GM18867 (cell line): ENCODE results near the gene TRMT10A.
"Not testable (repeated sequence)": the region's sequence is repeated elsewhere in the genome, so short reads cannot be mapped to it uniquely, and the experiment has no call there.

Experiments used
- ATAC-seq: cut with Tn5 transposase; IDR thresholded peaks from one replicate; pipeline ENCODE4 v1.9.1; 2021; ENCODE audit warnings: mild to moderate bottlenecking, moderate library complexity; ENCODE audit not compliant: unreplicated experiment

Gene TRMT10A

DNA sequence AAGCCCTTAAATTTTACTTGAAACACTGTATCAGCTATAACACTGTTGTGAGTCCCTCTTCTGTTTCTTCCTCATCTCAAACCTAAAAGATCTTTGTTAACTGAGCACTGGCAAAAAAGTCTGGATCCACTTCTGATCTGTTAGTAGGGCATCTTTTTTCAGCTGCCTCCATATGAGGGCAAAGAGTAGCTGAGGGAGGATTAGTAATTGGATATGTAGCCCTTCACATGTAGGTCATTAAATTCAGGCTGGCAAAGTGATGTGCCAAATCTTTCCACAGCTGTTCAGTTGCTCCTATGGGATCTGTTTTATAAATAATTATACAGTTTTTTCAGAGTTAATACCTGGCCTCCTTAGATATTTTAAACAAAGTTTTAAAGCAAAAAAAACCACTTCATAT is 1.1 kb upstream of the TRMT10A start:
- no peak for ATAC-seq

DNA sequence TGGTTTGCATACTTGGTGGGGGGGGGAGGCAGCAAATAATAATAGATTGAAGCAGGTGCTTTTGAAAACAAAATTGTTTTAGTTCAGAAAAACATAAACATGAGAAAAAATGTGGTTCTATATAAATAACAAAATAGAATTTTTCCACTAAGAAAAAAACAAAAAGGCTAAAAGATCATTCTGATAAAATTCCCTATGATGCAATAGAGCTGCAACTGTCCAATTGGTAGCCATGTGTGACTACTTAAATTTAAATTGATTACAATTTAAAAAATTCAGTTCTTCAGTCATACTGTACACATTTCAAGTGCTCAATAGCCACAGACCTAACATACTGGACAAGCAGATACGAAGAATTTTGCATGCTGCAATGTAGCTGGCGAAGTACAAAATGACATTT is 11.0 kb downstream of the TRMT10A start:
- ATAC-seq = no peak

DNA sequence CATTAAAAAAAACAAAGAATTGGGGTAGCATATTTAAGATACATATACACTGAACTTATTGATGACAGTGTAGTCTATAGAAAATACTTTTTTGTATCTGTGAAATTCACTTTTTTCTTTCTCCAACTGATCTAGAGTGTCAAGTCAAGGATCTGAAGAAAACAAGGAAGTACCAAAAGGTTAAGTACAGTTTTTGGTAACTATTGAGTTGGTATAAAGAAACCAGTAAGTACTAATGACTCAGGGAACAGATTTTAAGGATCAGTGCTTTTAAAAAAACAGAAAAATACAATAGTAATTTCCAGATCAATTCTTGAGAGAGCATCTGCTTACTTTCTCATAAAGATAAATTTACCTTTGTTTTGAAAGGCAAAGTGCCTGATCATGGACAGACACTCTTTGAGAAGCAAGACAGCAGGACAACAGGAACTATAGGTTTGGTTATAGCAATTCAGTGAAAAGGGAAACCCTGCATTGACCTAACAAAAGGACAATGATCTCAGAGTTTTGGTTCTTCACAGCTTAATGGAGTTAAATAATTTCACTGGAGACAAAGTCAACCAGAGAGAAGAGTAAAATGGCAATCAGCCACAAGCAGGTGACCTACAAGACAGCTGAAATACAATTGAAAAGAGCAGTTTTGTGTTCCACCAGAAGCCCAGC is 23.4 kb downstream of the TRMT10A start:
- no peak for ATAC-seq

DNA sequence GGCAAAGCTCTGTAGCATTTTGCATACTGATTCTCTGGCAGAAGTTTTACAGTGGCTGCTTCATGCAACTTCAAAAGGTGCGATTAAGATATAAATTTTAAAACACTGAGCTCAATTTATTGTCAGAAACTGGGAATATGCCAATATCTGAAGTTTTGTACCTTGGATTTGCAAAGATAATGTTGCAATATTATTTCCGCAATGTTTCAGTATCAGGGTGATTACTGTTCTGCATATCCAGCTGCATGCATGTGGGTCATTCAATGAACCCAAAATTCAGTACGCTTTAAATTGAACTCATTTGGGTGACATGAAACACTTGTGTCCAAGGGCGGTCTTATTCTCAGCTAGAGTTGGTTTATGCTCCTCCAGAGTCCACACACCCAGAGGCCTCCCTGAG is 26.2 kb downstream of the TRMT10A start:
- ATAC-seq = no peak

DNA sequence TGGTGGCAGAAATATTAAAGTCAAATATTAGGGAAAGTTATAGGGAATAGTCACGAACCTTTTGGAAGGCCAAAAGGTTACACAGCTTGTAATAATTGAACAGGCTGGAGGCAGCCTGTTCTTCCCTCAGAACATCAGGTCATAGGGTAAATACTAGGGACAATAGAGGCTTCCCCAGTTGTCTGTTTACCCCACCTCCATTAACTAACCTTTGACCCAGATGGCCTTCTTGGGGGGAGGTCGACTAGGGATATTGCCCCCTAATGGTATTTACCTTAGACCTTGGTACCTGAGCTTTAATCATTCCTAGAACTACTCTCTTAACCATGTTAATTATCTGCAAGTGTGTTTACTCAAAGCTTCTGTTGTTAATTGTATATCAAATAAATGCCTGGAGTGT is 27.0 kb downstream of the TRMT10A start:
- ATAC-seq = no peak

DNA sequence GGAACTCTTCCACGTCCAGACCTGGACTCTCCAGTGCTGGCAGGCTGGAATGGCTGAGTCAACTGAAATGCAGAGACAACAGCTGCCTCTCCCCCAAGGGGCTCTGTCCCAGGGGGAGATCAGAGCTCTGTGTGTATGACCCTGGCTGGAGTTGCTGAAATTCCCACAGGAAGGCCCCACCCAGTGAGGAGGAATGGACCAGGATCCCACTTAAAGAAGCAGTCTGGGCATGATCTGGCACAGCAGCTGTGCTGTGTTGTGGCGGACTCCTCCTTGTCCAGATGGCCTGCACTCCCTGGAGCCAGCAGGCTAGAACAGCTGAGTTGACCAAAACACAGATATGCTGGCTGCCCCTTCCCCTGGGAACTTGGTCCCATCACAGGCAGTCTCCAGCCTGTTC is 27.6 kb downstream of the TRMT10A start:
- no peak for ATAC-seq

DNA sequence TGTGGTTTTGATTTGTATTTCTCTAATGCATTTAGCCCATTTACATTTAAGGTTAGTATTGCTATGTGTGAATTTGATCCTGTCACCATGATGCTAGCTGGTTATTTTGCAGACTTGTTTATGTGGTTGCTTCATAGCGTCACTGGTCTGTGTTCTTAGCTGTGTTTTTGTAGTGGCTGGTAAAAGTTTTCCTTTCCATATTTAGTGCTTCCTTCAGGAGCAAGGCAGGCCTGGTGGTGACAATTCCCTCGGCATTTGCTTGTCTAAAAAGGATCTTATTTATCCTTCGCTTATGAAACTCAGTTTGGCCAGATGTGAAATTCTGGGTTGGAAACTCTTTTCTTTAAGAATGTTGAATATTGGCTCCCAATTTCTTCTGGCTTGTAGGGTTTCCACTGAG is 29.1 kb downstream of the TRMT10A start:
- ATAC-seq = not testable (repeated sequence)

DNA sequence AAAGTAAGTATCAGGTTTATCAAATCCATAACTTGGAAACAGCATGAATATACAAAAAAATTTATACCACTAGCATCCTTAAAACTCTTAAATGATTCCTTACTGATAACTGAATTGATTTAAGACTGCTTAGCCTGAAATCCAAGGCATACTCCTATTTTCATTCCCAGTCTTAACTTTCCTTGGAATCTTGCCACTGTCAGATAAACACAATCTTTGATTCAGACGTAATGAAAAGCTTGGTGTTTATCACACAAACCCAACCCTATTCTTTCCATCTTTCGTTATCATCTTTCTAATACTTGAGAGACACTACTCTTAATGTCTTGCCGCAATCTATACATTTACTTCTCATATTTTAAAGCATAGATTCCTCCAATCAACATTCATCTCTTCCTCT is 33.9 kb downstream of the TRMT10A start:
- ATAC-seq = no peak

DNA sequence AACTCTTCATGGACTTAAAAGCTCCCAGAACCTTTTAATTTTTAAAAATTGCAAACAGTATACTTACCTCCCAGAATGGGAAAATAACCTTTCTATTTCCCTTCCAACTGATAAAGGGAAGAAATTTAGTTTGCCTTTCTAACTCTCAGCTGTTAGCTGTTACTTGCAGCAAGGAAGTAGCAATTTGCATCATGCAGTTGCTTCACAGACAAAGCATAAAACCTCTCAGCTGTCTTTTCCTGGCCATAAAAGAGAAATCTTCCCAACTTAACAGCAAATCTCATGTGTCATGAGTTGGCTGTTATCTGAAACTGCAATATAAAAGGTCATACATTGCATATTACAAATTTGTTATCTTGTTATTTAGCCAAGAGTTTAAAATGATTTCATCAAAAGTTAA is 34.6 kb downstream of the TRMT10A start:
- ATAC-seq = no peak

DNA sequence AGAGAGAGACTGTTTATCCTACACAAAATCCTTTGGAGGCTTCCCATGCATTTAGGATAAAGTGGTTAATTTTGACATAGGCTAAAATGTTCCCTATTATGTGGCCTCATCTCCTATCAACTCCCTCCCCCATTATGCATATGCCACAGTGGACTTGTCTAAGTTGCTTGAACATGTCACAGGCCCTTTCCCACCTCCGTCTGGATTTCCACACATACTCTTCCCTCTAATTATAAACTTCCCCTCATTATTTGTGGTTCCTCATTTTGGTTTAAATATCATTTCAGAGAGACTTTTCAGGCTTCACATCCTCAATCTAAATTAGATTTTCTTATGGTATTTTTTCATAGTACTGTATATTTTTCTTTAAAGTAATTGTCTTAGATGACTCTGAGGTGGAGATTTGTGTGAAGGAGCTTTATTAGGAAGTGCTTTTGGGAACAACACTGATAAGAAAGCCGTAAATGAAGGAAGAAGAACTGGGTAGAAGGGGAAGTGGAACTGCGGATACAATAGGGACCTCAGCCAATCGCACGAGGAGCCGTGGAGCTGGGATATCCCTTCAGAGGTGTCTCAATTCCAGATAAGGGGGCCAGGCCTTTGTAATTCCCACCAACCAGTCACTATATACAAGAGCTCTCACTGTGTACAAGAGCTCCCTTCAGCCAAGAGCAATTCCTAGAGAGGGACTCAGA is 45.1 kb downstream of the TRMT10A start:
- ATAC-seq = no peak

DNA sequence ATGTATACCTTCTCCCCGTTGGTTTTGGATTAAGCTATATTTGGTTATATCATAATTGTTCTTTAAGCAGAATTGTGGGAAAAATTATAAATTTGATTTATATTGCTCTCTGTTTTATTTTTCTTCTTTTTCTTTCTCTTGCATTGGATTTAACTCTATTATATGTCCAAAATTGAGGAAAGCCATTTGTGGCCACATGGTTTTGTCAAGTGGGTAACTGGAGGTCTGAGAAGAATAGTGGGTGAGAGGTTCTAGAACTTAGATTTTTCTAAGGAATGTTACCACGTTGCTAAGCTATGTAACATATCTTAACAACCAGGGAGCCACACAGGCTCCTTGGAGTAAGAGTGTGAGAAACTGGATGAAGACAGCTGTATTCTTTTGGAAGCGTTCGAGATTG is 53.1 kb downstream of the TRMT10A start, which contains the start of gene C4orf17:
Gene C4orf17, plus strand, starts transcription at position 301 of the 400 bp plus-strand sequence. CDS start 2,061 bp downstream, outside the sequence.
- ATAC-seq = no peak

DNA sequence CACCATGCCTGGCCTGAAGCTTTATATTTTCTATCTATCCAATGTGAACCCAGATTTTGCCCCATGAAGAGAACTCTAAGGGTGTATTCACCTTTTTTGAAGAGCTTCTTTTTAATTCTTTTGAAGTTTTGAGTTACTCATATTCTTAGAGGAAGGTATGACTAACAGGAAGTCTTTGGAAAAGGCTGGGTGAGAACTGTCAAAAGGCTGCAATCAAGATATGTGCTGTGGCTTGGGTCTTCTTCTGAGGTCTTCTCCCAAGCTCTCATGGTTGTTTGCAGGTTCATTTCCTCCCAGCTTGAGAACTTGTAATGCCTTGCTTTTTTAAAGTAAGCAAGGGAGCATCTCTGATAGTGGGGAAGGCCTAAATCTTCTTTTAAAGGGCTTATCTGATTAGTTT is 56.1 kb downstream of the TRMT10A start:
- no peak for ATAC-seq

DNA sequence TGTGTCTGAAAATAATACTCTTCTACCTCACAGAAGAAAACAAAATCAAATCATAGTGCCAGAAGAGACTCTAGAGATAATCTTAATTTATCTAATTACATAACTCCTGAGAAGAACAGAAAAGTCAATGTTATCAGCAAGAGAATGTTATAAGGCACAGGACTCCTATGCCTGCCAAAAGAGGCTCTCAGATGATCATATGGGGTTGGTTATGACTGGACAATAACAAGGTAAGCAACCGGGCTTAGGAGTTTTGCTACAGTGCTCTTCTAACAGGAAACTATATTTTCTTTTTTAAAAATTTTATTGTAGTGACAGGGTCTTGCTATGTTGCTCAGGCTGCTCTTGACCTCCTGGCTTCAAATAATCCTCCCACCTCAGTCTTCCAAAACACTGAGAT is 56.5 kb downstream of the TRMT10A start:
- ATAC-seq = no peak

DNA sequence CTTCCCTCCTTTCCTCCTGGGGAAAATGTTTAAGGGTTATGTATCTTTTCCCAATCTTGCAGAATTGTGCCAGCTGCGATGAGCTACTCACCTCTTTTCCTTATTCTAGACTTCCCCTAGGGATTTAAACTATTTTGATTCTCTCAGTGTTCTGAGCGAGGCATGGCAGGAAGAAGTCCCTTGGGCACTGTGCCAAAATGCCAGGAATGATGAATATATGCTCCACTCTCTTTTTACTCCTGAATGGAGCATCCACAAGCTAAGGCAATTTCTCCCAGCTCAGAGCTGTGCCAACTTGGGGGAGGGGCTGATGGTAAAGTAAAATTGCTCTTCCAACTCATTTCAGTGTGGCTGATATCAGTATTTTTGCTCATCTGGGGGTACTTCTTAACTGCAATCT is 57.1 kb downstream of the TRMT10A start:
- ATAC-seq = no peak

DNA sequence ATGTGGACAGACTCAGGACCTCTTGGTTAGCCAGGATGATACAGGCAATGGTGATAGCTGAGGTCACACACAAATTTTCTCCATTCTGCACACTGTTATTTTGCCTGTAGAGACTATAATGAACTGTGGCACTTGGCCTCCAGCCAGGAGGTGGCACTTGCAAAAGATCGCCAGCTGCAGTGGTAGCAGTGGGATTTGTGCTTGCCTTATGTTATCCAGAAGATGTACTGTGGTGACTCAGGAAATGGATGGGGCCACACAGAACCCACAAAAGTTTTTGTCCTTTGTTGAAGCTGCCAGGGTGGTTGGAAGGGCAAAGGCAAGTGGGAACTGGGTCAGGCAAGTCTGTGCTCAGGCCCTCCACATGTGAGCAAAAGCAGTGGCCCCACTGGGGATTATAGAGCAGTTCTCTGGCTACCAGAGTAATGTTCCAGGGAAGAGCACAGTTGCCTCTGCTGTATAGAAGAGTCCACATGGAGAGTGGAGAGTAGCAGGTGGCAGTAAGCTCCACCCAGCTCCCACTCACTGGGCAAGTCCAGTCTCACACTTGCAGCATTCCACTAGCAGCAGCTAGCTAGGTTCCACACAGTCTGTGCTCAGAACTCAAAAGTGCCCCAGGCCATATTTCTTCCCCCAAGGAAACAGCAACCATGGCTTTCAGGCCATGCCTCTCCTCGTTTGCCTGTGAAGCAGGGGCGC is 58.9 kb downstream of the TRMT10A start:
- ATAC-seq = no peak
